ENCODE data around the gene SPATA13.
A peak's percentile ranks its signal among the peaks of the same experiment; 100 is the strongest.
"Not testable (repeated sequence)": the region's sequence is repeated elsewhere in the genome, so short reads cannot be mapped to it uniquely, and the experiment has no call there.

SPATA13 gene

DNA sequence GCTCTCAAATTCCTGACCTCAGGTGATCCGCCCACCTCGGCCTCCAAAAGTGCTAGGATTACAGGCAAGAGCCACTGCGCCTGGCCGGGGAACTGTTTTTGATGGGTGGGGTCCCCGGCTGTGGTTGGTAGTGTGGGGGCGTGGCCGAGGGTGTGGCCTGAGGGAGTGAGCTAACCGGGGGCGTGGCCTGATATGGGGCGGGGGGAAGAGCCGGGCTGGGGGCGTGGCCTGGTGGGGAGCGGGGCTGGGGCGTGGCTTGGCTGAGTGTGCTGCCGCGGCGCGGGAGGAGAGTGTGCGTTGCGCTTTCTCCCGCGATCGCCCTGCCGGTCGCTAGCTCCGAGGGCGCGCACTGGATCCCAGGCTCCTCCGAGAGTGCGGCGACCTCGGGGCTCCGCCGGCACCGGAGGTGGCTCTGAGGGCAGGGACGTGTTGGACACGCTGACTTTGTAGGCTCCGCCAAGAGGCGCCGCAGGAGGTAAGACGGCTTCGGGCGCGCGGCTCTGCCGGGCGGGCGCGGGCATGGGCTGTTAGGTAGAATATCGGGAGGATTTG, at the start of gene SPATA13:
Gene SPATA13 (plus strand): TSS at position 263 of the 552 bp plus-strand sequence. CDS start 62,210 bp downstream, outside the sequence.
- DNase-seq = peak; percentile 84

GRCh38 chr13:24112791-24113190, 47.7 kb upstream of the SPATA13 start:
- no peak for DNase-seq

DNA sequence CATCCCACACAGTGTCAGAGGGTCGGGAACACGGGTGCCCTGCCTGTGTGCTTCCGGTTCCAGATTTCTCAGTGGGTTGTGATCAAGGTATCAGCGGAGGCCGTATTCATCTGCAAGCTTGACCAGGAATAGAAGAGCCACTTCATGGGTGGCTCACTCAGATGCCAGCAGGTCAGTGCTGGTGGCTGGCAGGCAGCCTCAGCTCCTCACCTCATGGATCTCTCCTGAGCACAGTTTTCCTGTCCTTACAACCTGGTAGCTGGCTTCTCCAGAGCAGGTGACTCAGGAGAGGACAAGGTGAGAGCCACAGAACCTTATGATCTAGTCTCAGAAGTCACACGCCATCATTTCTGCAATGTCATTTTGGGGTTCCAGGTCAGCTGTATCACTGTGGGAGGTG, 44.8 kb upstream of the SPATA13 start:
- no peak for DNase-seq

DNA sequence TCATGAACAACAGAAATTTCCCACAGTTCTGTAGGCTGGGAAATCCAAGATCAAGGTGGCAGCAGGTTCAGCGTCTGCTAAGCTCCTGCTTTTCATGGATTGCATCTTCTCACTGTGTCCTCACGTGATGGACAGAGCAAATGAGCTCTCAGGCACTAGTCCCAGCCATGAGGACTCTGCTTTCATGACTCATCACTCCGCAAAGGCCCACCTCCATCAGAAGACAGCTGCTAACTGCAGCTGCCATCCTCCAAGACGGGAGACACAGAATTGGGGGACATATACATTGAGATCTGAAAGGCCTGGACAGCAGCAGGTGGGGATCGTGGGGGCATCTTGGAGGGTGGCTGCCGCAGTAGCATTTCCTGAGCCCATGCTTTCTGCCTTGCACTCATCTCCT, 44.4 kb upstream of the SPATA13 start:
- DNase-seq = no peak

DNA sequence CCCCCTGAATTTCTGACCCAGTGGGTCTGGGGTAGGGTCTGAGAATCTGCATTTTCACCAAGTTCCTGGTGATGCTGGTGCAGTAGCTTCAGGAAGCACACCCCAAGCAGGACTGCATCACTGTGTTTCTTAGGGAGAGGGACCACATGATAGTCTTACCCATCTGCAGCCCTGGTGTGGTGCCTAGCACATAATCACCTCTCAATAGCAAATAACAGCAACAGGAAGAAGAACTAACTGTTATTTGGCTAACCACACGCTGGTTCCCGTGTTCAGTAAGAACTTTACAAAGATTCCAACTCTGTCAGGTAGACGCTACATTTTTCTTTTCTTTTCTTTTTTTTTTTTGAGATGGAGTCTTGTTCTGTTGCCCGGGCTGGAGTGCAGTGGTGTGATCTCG, 41.9 kb upstream of the SPATA13 start:
- DNase-seq = no peak

GRCh38 chr13:24119626-24120508, 40.7 kb upstream of the SPATA13 start:
- DNase-seq = no peak

DNA sequence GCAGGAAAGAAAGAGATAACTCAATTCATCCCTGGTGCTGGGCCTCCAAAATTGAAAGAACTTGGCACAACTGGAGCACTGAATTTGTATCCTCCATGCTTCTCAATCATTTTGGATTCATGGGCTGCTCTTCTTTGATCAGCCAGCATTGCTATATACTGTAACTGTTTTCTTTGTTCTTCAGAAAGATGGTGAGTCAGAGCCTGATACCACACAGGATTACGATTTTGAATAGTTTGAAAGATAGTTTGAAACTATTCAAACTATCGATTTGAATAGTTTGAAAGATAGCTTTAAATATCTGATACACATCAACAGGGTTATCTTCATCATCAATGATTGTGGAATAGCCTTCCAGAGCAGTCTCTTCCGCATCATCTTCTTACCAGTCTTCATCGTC, 38.5 kb upstream of the SPATA13 start:
- not testable (repeated sequence) for DNase-seq

GRCh38 chr13:24122569-24122968, 38.0 kb upstream of the SPATA13 start:
- DNase-seq = no peak

- no peak for DNase-seq
These were observed 36.8 kb upstream of the SPATA13 start for GRCh38 chr13:24123761-24124160.

GRCh38 chr13:24124789-24125476, 35.6 kb upstream of the SPATA13 start:
- no peak for DNase-seq

GRCh38 chr13:24127116-24127631, 33.3 kb upstream of the SPATA13 start:
- DNase-seq = no peak

- DNase-seq = no peak
These were observed 32.4 kb upstream of the SPATA13 start for GRCh38 chr13:24128112-24128511.

DNA sequence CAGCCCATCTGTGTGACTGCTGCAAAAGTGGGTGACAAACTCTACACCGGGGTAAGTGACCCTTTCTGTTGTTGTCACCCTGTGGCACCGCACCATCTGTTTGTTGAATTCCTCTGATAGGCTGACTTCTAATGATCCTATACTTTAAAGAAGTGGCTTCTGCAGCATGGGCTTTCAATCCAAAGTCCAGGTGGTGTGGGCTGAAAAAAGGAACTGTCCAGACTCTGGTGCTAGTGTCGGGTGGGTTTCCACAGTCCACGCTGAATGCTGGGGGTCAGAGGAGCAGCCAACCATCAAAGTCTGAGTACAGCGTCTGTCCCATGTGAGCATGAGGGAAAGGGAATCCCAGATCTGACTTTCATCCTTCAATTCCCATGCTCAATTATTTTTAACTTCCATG, 31.6 kb upstream of the SPATA13 start:
- DNase-seq = no peak

DNA sequence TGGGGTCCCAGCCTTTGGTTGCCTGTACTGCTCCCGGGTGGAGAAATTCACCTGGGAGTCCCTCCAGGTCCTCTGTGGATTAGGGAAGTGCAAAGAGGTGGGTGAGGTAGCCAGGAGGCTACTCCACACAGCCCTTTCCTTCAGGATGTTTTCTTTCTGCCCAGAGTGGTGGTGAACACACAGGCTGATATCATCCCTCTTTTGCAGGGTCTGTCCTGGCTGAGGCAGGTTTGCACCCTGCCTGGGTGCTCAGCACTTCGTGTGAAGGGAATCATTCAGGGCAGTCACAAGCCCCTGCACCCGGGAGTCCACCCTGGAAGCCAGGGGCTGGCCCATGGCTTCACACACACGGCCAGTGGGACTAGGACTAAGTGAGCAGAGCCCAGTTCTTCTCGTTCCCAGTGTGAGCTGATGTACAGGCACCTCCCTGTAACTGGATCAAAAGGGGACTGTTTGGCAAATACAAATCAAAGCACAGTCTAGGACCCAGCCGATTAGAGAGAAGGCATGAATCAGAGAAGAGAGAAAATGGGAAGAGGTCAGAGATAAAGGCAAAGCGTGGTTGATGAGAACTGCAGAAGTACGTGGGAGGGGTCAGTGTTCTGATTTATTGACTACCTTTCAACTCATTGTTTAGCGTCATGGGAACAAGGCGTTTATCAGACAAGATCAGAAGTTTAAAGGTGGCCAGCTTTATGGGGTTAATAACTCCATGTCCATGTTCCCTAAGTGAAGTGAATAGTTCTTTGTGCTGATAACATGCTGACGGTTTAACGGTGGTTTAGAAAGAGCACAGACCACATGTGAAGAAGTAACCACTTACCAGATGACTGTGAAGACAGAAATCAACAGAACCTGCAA, 30.4 kb upstream of the SPATA13 start:
- no peak for DNase-seq

DNA sequence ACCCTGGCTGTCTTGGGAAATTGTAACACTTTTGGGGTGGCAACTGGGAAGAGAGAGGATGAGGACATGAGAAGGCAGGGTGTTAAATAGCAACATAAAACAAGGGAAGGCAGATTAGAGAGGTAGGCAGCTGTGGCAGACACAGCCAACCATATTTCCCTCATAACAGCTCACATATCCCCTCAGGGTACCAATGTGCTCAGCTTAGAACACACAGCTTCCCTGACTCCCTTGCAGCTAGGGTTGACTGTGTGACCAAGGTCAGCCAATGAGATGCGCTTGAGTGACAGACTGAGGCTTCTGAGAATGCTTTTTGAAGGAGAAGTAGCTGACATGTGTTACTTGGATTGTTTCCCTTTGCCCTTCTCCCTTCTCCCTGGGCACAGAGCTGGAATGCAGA, 28.8 kb upstream of the SPATA13 start:
- DNase-seq = no peak

- no peak for DNase-seq
These were observed 27.3 kb upstream of the SPATA13 start for GRCh38 chr13:24133021-24133795.

GRCh38 chr13:24134231-24134630, 26.3 kb upstream of the SPATA13 start:
- DNase-seq = no peak

DNA sequence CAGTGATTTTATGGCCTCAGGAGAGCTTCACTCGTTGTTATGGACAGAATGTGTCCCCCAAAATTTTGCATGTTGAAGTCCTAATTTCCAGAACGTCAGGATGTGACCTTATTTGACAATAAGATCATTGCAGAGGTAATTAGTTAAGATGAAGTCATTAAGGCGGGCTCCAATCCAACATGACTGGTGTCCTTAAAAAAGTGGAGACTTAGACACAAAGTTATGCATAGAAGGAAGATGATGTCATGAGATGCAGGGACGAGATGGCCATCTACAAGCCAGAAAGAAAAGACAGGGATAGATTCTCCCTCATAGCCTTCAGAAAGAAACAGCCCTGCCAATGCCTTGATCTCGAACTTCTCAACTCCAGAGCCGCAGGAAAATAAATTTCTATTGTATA, 25.8 kb upstream of the SPATA13 start:
- DNase-seq = no peak

DNA sequence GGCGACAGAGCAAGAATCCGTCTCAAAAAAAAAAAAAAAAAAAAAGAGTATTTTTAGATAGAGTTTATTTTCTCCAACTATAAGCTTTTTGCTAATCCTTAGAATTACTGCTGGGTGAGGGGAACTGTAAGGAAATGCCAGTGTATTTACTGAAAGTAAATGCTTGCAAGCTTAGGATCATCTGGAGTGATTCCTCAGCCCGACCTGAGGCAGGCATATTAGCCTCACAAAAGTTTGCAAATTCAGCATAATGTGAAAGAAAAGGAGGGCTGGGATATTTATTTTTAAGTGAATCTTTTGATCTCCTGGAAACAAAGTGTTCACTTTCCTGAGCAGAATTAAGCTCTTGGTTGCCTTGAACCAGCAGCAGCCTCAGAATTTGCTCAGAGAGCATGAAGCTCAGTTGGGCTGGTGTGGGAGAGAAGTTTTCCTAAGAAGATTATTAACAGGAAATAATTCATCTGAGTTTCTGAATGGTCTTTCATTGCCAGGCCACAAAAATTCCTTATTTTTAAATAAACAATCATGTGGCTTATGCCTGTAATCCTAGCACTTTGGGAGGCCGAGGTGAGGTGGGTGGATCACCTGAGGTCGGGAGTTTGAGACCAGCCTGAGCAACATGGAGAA, 24.7 kb upstream of the SPATA13 start:
- peak; percentile 67 for DNase-seq

- DNase-seq = no peak
These were observed 21.6 kb upstream of the SPATA13 start for GRCh38 chr13:24138911-24139310.

GRCh38 chr13:24141333-24141910, 19.1 kb upstream of the SPATA13 start:
- no peak for DNase-seq
